GM23248 (cell line): ENCODE data around the gene HJURP. TPM values are rescaled to one million over a fixed set of nuclear protein-coding genes. Genes with fewer than 3 reads are reported as not detected.

ENCODE experiments used
- DNase-seq: peaks from one replicate; pipeline ENCODE4 v3.0.0-alpha.2; 2015
- H2AFZ ChIP-seq: fragments of 200-600 bp; sonication (generic); 2 replicates; pipeline ENCODE4 v1.6.1; 2016; ENCODE audit warnings: antibody characterized with exemption
- H3F3A ChIP-seq: fragments of 200-600 bp; sonication (generic); 2 replicates; pipeline ENCODE4 v1.6.1; 2016; ENCODE audit warnings: mild to moderate bottlenecking, antibody characterized with exemption, mixed run types; ENCODE audit not compliant: insufficient read depth
- H3K27ac ChIP-seq: fragments of 200-600 bp; sonication (generic); 2 replicates; pipeline ENCODE4 v1.5.1; 2016; ENCODE audit warnings: mild to moderate bottlenecking
- H3K27me3 ChIP-seq: fragments of 200-600 bp; sonication (generic); replicated peaks from 2 replicates; pipeline ENCODE4 v1.6.1; 2016; ENCODE audit warnings: mild to moderate bottlenecking; ENCODE audit not compliant: insufficient read depth
- H3K36me3 ChIP-seq: fragments of 200-600 bp; sonication (generic); 2 replicates; pipeline ENCODE4 v1.6.1; 2016; ENCODE audit warnings: low read depth, mild to moderate bottlenecking
- H3K4me1 ChIP-seq: fragments of 200-600 bp; sonication (generic); 2 replicates; pipeline ENCODE4 v1.6.1; 2016; ENCODE audit warnings: mild to moderate bottlenecking; ENCODE audit not compliant: insufficient read depth
- H3K4me2 ChIP-seq: fragments of 200-600 bp; sonication (generic); one replicate; pipeline ENCODE4 v1.6.1; 2016; ENCODE audit warnings: mild to moderate bottlenecking; ENCODE audit not compliant: unreplicated experiment
- H3K4me3 ChIP-seq: fragments of 200-600 bp; sonication (generic); 2 replicates; pipeline ENCODE4 v1.5.1; 2016; ENCODE audit warnings: mild to moderate bottlenecking
- H3K79me2 ChIP-seq: fragments of 200-600 bp; sonication (generic); 2 replicates; pipeline ENCODE4 v1.6.1; 2016; ENCODE audit warnings: mild to moderate bottlenecking; ENCODE audit not compliant: insufficient read depth
- H3K9ac ChIP-seq: fragments of 200-600 bp; sonication (generic); 2 replicates; pipeline ENCODE4 v1.6.1; 2016; ENCODE audit warnings: mild to moderate bottlenecking
- H3K9me2 ChIP-seq: fragments of 200-600 bp; sonication (generic); 2 replicates; pipeline ENCODE4 v1.6.1; 2016; ENCODE audit warnings: mixed run types, mild to moderate bottlenecking, moderate library complexity; ENCODE audit not compliant: insufficient read depth
- H3K9me3 ChIP-seq: fragments of 200-600 bp; sonication (generic); one replicate; pipeline ENCODE4 v1.6.1; 2017; ENCODE audit warnings: low read depth
- H4K20me1 ChIP-seq: fragments of 200-600 bp; sonication (generic); 2 replicates; pipeline ENCODE4 v1.6.0; 2016; ENCODE audit not compliant: insufficient read depth
- EZH2 ChIP-seq: fragments of 200-600 bp; sonication (generic); IDR thresholded peaks from 2 replicates; pipeline ENCODE4 v1.6.1; 2018; ENCODE audit warnings: antibody characterized with exemption, mild to moderate bottlenecking; ENCODE audit not compliant: insufficient read depth, poor library complexity, severe bottlenecking
- EZH2phosphoT487 ChIP-seq: fragments of 200-600 bp; sonication (generic); IDR thresholded peaks from 2 replicates; pipeline ENCODE4 v1.6.1; 2018; ENCODE audit warnings: antibody characterized with exemption, moderate library complexity, mild to moderate bottlenecking, low read depth; ENCODE audit not compliant: insufficient read depth
- WGBS, 2 experiments: methylation state at CpG; one replicate each; pipeline ENCODE4 v1.1.6; 2015 to 2017; ENCODE audit warnings: low lambda C conversion rate in 2 of 2, low coverage in 1 of 2; ENCODE audit errors: missing lambda C conversion rate in 2 of 2; 5-methylcytosine and 5-hydroxymethylcytosine counted together
- in situ Hi-C: fragments of 300-500 bp; cut with MboI; formaldehyde crosslinking; loops from 2 replicates; pipeline ENCODE4 v1.15.0; 2020
- polyA plus RNA-seq: library from polyadenylated mRNA; unstranded; fragments of >200 nt; fragmentation: Nextera tagmentation; extraction: Ambion mirVana; gene quantifications from 2 replicates; pipeline ENCODE4 v1.2.1, GENCODE V29; 2016
- total RNA-seq: library from RNA; depleted of rRNA; stranded (reverse); fragments of >200 nt; shearing (Covaris generic); gene quantifications from 2 replicates; pipeline ENCODE4 v1.2.3, GENCODE V29; 2014; rRNA removed

Gene HJURP
- total and polyA plus RNA-seq, 2 experiments from 2014 or later = 13.2 to 13.9 TPM

GRCh38 chr2:233792720-233793119 is 61.6 kb downstream of the HJURP start:
- WGBS, 2 experiments = 53 to 55% methylated on average over 7 of the region's 7 CpGs
- Histone ChIP-seq H3K9me3 (no peaks in the 10 kb centered on the region), H3K36me3 (no peaks in the 10 kb centered on the region), H2AFZ (no peak overlapping the region), H3K4me2 (no peak overlapping the region), H3F3A (no peaks in the 10 kb centered on the region), H3K9ac (no peak overlapping the region), H3K4me1 (no peaks in the 10 kb centered on the region), H4K20me1 (no peaks in the 10 kb centered on the region), H3K79me2 (no peaks in the 10 kb centered on the region), H3K4me3 (no peak overlapping the region), H3K27ac (no peak overlapping the region), H3K9me2 (no peaks in the 10 kb centered on the region), H3K27me3 (peaks cover 25% of the 10 kb centered on the region; the same call in 1 of the 2 replicates)
- TF ChIP-seq EZH2 (no peak), EZH2phosphoT487 (no peak)
- in situ Hi-C loops = no loop called here
- DNase-seq = no peak

- Histone ChIP-seq H3K9me2 (no peaks in the 10 kb centered on the region), H3K4me1 (no peaks in the 10 kb centered on the region), H3K36me3 (no peaks in the 10 kb centered on the region), H4K20me1 (no peaks in the 10 kb centered on the region), H3K27me3 (peaks cover 25% of the 10 kb centered on the region; the same call in 1 of the 2 replicates), H3K9ac (no peak overlapping the region), H3K4me3 (no peak overlapping the region), H3K79me2 (no peaks in the 10 kb centered on the region), H3K4me2 (no peak overlapping the region), H2AFZ (no peak overlapping the region), H3F3A (no peaks in the 10 kb centered on the region), H3K9me3 (no peaks in the 10 kb centered on the region), H3K27ac (no peak overlapping the region)
- 51 to 59% methylated on average over 8 to 9 of the region's 9 CpGs for WGBS, 2 experiments
- in situ Hi-C loops = no loop called here
- no peak for TF ChIP-seq EZH2
- TF ChIP-seq EZH2phosphoT487 = no peak
- no peak for DNase-seq
Observed at GRCh38 chr2:233791883-233792329, 62.4 kb downstream of the HJURP start.

GRCh38 chr2:233791151-233791882 is 63.0 kb downstream of the HJURP start:
- no peaks in the 10 kb centered on the region for H3K9me3 ChIP-seq
- H3K9ac ChIP-seq = no peak overlapping the region
- H3F3A ChIP-seq = no peaks in the 10 kb centered on the region
- no peaks in the 10 kb centered on the region for H3K9me2 ChIP-seq
- peaks cover 25% of the 10 kb centered on the region; the same call in 1 of the 2 replicates for H3K27me3 ChIP-seq
- no peak overlapping the region for H2AFZ ChIP-seq
- 47 to 49% methylated on average over 18 of the region's 18 CpGs for WGBS, 2 experiments
- H3K27ac ChIP-seq = no peak overlapping the region
- H4K20me1 ChIP-seq = no peaks in the 10 kb centered on the region
- no peaks in the 10 kb centered on the region for H3K79me2 ChIP-seq
- H3K36me3 ChIP-seq = no peaks in the 10 kb centered on the region
- H3K4me2 ChIP-seq = no peak overlapping the region
- in situ Hi-C loops = no loop called here
- TF ChIP-seq EZH2 (no peak), EZH2phosphoT487 (no peak)
- no peak overlapping the region for H3K4me3 ChIP-seq
- DNase-seq = no peak
- no peaks in the 10 kb centered on the region for H3K4me1 ChIP-seq

- DNase-seq = no peak
- Histone ChIP-seq H4K20me1 (no peaks in the 10 kb centered on the region), H3K4me3 (no peak overlapping the region), H3F3A (no peaks in the 10 kb centered on the region), H3K4me2 (no peak overlapping the region), H3K27ac (no peak overlapping the region), H3K9me2 (no peaks in the 10 kb centered on the region), H3K9ac (no peak overlapping the region), H3K27me3 (peaks cover 17% of the 10 kb centered on the region; the same call in 1 of the 2 replicates), H3K4me1 (no peaks in the 10 kb centered on the region), H3K9me3 (no peaks in the 10 kb centered on the region), H2AFZ (no peak overlapping the region), H3K36me3 (no peaks in the 10 kb centered on the region), H3K79me2 (no peaks in the 10 kb centered on the region)
- in situ Hi-C loops = no loop called here
- TF ChIP-seq EZH2phosphoT487 = no peak
- TF ChIP-seq EZH2 = no peak
- 48 to 64% methylated on average over 6 to 7 of the region's 7 CpGs for WGBS, 2 experiments
Observed at GRCh38 chr2:233789554-233789953, 64.8 kb downstream of the HJURP start.

Other genes starting within 250 kb of the HJURP start
- gene UGT1A8, start 236.9 kb downstream of the HJURP start, total RNA-seq = not detected in 2 replicates
- not detected in 2 replicates for gene UGT1A8, start 236.9 kb downstream of the HJURP start, polyA plus RNA-seq
- gene UGT1A10, start 218.1 kb downstream of the HJURP start, total RNA-seq = not detected in 2 replicates
- gene UGT1A10, start 218.1 kb downstream of the HJURP start, polyA plus RNA-seq = not detected in 2 replicates
- not detected in 2 replicates for gene UGT1A9, start 182.6 kb downstream of the HJURP start, total RNA-seq
- not detected in 2 replicates for gene UGT1A9, start 182.6 kb downstream of the HJURP start, polyA plus RNA-seq
- gene UGT1A7, start 172.6 kb downstream of the HJURP start, total RNA-seq = not detected in 2 replicates
- not detected in 2 replicates for gene UGT1A7, start 172.6 kb downstream of the HJURP start, polyA plus RNA-seq
- gene UGT1A6, start 161.6 kb downstream of the HJURP start, total RNA-seq = not detected in 2 replicates
- not detected in 2 replicates for gene UGT1A6, start 161.6 kb downstream of the HJURP start, polyA plus RNA-seq
- not detected in 2 replicates for gene UGT1A5, start 141.6 kb downstream of the HJURP start, total RNA-seq
- gene UGT1A5, start 141.6 kb downstream of the HJURP start, polyA plus RNA-seq = not detected in 2 replicates
- gene UGT1A4, start 135.8 kb downstream of the HJURP start, total RNA-seq = not detected in 2 replicates
- gene UGT1A4, start 135.8 kb downstream of the HJURP start, polyA plus RNA-seq = not detected in 2 replicates
- not detected in 2 replicates for gene UGT1A3, start 125.5 kb downstream of the HJURP start, total RNA-seq
- gene UGT1A3, start 125.5 kb downstream of the HJURP start, polyA plus RNA-seq = not detected in 2 replicates
- not detected in 2 replicates for gene UGT1A1, start 94.3 kb downstream of the HJURP start, total RNA-seq
- gene UGT1A1, start 94.3 kb downstream of the HJURP start, polyA plus RNA-seq = not detected in 2 replicates
- gene MROH2A, start 76.2 kb downstream of the HJURP start, total RNA-seq = not detected in 2 replicates
- gene MROH2A, start 76.2 kb downstream of the HJURP start, polyA plus RNA-seq = not detected in 2 replicates
- not detected in 2 replicates for gene TRPM8, start 62.8 kb upstream of the HJURP start, total RNA-seq
- not detected in 2 replicates for gene TRPM8, start 62.8 kb upstream of the HJURP start, polyA plus RNA-seq
- gene SPP2, start 196.2 kb upstream of the HJURP start, total RNA-seq = not detected in 2 replicates
- not detected in 2 replicates for gene SPP2, start 196.2 kb upstream of the HJURP start, polyA plus RNA-seq